ENCODE results near the gene TULP1.
A peak's percentile ranks its signal among the peaks of the same experiment; 100 is the strongest.

The TULP1 gene

DNA sequence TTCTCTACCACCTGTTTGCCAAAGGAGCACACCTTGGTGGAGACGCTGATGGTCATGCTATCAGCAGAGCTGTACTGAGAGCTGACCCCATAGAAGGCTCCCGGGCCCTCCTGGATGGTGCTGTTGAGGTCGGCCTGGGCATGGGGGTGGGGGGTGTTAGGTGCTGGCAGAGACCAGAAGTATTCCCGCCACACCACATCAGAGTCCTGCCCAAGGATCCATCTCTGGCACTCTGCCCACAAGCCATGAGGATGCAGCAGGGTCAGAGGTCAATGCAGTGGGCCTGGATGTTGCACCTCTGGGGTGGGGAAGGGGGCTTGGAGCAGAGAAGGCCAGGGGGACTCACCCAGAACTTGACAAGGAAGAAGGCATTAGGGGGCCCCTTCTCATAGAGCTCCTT lies 37.1 kb downstream of the TULP1 start:
- peaks cover 17% of the 10 kb centered on the region for H4K20me1 ChIP-seq (ENCODE audit: low read depth, low read length)
- H3K36me3 ChIP-seq (ENCODE audit: low read length): peaks cover 20% of the 10 kb centered on the region
- TF ChIP-seq EZH2phosphoT487 (conservative IDR thresholded peaks at IDR 0.05; ENCODE audit: low read length): no peak
- TF ChIP-seq, protein P1, sequence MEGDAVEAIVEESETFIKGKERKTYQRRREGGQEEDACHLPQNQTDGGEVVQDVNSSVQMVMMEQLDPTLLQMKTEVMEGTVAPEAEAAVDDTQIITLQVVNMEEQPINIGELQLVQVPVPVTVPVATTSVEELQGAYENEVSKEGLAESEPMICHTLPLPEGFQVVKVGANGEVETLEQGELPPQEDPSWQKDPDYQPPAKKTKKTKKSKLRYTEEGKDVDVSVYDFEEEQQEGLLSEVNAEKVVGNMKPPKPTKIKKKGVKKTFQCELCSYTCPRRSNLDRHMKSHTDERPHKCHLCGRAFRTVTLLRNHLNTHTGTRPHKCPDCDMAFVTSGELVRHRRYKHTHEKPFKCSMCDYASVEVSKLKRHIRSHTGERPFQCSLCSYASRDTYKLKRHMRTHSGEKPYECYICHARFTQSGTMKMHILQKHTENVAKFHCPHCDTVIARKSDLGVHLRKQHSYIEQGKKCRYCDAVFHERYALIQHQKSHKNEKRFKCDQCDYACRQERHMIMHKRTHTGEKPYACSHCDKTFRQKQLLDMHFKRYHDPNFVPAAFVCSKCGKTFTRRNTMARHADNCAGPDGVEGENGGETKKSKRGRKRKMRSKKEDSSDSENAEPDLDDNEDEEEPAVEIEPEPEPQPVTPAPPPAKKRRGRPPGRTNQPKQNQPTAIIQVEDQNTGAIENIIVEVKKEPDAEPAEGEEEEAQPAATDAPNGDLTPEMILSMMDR (IDR thresholded peaks at IDR 0.05; ENCODE audit: insufficient read depth, low read length, poor library complexity, severe bottlenecking): no peak
- no peak overlapping the region for H2AFZ ChIP-seq (ENCODE audit: low read depth, low read length, severe bottlenecking)
- peaks cover 8% of the 10 kb centered on the region; the same call in 1 of the 2 replicates for H3K79me2 ChIP-seq (ENCODE audit: insufficient read depth, low read length)
- H3K4me2 ChIP-seq (ENCODE audit: low read depth, low read length, poor library complexity, severe bottlenecking): no peak overlapping the region
- H3K9me2 ChIP-seq (replicated peaks; ENCODE audit: insufficient read depth, low read length): no peaks in the 10 kb centered on the region
- no peak overlapping the region for H3K9ac ChIP-seq (ENCODE audit: low read length)
- H3K27ac ChIP-seq (ENCODE audit: low read depth, low read length): no peak overlapping the region
- H3K27me3 ChIP-seq (ENCODE audit: low read length): no peaks in the 10 kb centered on the region
- no peaks in the 10 kb centered on the region for H3K9me3 ChIP-seq (ENCODE audit: insufficient read depth, low read length)
- H3F3A ChIP-seq (ENCODE audit: insufficient read depth): peaks cover 55% of the 10 kb centered on the region
- H3K4me3 ChIP-seq (ENCODE audit: insufficient read depth, low read length, poor library complexity, severe bottlenecking): no peak overlapping the region

DNA sequence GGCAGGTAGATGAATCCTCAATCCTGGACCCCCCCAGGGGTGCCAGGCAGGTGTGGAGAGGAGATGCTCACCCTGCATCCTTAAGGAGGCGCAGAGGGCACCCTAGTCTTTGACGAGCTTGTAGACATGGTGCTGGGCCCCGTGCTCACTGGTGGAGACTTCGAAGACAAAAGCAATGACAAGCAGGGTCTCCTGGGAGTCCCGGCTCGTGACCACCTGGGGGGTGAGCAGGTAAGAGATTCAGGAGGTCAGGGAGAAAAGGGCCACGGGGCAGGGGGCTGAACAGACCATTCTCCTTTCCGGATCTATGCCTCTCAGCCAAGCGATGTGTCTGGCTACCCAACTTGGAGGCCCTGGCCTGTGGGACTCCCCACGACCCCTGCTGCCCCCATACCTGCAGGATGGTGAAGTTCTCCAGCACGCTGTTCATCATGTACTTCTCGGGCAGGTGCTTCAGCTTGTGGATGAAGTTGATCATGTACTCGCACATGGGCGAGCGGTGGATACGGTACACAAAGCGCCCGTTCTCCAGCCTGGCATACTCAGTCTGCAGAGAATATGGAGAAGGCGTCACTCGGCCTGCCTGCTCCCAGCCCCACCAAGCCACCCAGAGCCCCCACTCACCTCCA lies 37.6 kb downstream of the TULP1 start:
- Histone ChIP-seq H3K79me2 (ENCODE audit: insufficient read depth, low read length) (peaks cover 12% of the 10 kb centered on the region), H3K9ac (ENCODE audit: low read length) (no peak overlapping the region), H3K9me3 (ENCODE audit: insufficient read depth, low read length) (no peaks in the 10 kb centered on the region), H4K20me1 (ENCODE audit: low read depth, low read length) (peaks cover 20% of the 10 kb centered on the region), H3K4me2 (ENCODE audit: low read depth, low read length, poor library complexity, severe bottlenecking) (no peak overlapping the region), H3F3A (ENCODE audit: insufficient read depth) (peaks cover 59% of the 10 kb centered on the region), H3K4me3 (ENCODE audit: insufficient read depth, low read length, poor library complexity, severe bottlenecking) (no peak overlapping the region), H3K36me3 (ENCODE audit: low read length) (peaks cover 23% of the 10 kb centered on the region), H3K27me3 (ENCODE audit: low read length) (no peaks in the 10 kb centered on the region), H2AFZ (ENCODE audit: low read depth, low read length, severe bottlenecking) (no peak overlapping the region), H3K9me2 (replicated peaks; ENCODE audit: insufficient read depth, low read length) (no peaks in the 10 kb centered on the region), H3K27ac (ENCODE audit: low read depth, low read length) (no peak overlapping the region)
- TF ChIP-seq EZH2phosphoT487 (conservative IDR thresholded peaks at IDR 0.05; ENCODE audit: low read length): no peak
- TF ChIP-seq, protein P1 (IDR thresholded peaks at IDR 0.05; ENCODE audit: insufficient read depth, low read length, poor library complexity, severe bottlenecking): no peak

DNA sequence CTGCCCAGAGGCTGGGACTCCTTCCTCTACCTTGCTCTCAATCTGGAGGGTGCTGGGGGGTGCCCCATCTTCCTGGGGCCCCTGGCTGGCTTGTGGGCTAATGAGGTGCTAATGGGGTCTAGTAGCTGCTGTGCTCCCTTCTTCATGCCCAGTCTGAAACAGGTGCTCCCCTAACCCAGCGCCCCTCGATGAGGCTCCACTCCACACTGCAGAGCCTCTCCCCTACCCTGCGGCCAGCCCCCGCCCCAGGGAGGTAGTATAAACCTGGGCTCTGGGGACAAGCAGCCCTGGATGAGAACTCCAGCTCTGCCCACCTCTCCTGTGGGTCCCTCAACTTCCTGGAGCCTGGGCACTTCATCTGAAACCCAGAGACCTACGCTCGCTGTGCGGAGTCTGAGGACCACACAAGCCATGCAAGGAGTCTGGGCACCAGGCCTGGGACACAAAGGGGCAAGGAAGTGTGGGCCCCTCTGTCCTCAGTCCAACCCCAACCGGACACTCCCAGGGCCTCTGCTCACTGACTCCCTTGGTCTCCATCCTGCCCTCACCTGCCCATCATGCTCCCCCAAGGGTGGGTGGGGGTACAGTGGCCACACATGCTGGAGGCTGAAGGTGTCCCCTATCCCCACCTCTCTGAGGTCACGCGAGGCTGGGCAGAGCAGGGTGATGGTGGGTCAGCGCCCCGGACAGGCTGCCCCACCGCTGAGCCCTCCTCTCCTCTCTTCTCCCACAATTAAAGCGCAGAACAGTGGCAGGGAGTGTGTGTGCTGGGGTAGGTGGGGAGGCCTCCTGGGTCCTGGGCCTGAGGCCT lies 38.4 kb downstream of the TULP1 start:
- Histone ChIP-seq H3K4me2 (ENCODE audit: low read depth, low read length, poor library complexity, severe bottlenecking) (no peak overlapping the region), H2AFZ (ENCODE audit: low read depth, low read length, severe bottlenecking) (no peak overlapping the region), H3K27me3 (ENCODE audit: low read length) (no peaks in the 10 kb centered on the region), H3K9me2 (replicated peaks; ENCODE audit: insufficient read depth, low read length) (no peaks in the 10 kb centered on the region), H3K36me3 (ENCODE audit: low read length) (peaks cover 31% of the 10 kb centered on the region), H3K79me2 (ENCODE audit: insufficient read depth, low read length) (peaks cover 20% of the 10 kb centered on the region), H4K20me1 (ENCODE audit: low read depth, low read length) (peaks cover 27% of the 10 kb centered on the region), H3K9me3 (ENCODE audit: insufficient read depth, low read length) (no peaks in the 10 kb centered on the region), H3K27ac (ENCODE audit: low read depth, low read length) (peak overlapping the region; percentile 20), H3F3A (ENCODE audit: insufficient read depth) (peaks cover 67% of the 10 kb centered on the region), H3K9ac (ENCODE audit: low read length) (no peak overlapping the region), H3K4me3 (ENCODE audit: insufficient read depth, low read length, poor library complexity, severe bottlenecking) (no peak overlapping the region)
- TF ChIP-seq EZH2phosphoT487 (conservative IDR thresholded peaks at IDR 0.05; ENCODE audit: low read length): no peak
- TF ChIP-seq, protein P1 (IDR thresholded peaks at IDR 0.05; ENCODE audit: insufficient read depth, low read length, poor library complexity, severe bottlenecking): no peak

Measured in SU-DHL-6 (cell line).